GM21367 (cell line): Measurements from ENCODE around the gene MUC21.
"Not testable (repeated sequence)": the region's sequence is repeated elsewhere in the genome, so short reads cannot be mapped to it uniquely, and the experiment has no call there.

Source experiments
- ATAC-seq: cut with Tn5 transposase; IDR thresholded peaks from one replicate; pipeline ENCODE4 v1.9.1; 2021; ENCODE audit not compliant: unreplicated experiment

MUC21 gene

DNA sequence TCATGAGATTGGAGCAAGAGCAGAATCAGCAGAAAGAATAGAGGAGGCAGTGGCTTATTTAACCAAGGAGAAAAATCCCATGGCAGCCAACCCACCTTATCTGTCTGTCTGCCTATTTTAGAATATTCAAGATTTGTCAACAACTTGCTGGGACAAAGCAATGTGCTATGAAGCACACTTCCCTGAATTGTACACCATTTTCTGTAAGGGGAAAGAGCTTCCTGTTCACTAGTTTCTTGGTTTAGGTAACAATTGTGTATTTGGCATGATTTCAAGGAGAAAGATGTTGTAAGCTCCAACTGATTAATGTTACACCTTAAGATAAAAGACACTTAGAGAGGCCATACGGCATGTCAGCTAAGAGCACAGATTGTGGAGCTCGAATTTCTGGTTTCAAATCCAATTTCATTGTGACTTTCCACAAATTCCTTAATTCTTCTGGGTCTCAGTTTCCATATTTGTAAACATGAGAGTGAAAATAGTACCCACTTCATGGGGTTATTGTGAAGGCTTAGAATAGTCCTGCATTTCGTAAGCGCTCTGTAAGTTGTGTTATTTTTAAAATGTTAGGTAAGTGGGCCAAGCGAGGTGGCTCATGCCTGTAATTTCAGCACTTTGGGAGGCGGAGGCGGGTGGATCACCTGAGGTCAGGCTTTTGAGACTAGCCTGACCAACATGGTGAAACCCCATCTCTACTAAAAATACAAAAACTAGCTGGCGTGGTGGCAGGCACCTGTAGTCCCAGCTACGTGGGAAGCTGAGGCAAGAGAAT lies 21.9 kb downstream of the MUC21 start:
- ATAC-seq: no peak

DNA sequence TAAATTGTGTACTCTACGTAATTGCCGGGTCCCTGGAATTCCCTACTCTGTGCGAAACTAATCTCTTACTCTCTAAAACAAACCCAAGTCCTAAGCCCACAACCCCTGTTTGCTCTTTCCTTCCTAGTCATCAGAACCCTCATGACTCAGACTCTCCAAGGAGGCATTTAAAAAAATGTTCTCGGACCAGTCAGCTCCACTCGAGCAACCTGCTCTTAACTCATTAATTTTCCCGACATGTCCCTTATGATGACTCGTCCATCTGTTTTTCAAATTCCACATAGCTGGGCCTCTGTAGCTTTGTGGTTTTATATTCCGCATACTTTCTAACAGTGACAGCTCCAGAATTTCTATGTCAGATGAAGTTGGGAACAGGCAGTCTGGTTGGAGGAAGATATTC lies 24.2 kb downstream of the MUC21 start:
- no peak for ATAC-seq

DNA sequence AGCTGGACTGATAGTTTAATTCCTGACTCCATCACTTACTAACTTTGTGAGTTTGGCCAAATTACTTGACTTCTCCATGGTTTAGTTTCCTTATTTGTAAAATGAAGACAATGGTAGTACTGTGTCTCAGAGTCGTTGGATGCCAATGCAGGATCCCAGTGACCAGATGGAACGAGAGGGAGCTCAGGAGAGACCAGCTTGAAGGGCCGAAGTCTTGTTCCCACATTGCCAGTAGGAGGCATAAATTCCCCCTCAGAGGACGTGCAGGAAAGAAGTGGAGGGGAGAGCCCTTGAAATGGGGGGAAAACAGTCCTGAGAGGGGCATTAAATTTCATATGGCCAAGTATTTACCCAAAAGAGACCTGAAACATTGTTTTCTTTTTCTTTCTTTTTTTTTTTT lies 24.6 kb downstream of the MUC21 start:
- ATAC-seq: no peak

DNA sequence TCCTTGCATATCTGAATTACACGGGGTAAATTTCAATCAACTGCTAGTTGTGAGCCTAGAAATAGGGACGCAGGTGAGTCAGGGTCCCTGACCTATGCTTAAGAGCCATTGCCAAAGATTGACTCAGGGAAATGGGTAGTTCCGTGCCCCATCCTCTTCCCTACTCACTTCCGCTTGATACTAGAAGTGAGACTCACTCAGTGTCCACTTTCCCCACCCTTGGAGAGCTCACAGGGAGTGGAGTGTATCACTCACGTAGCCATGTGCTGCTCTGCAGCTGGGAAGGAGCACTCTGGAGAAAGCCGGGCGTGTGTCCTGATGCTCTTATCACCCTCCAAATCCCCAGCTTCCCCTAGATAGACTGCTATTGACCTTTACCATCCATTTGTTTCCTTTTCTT lies 26.2 kb downstream of the MUC21 start:
- no peak for ATAC-seq

DNA sequence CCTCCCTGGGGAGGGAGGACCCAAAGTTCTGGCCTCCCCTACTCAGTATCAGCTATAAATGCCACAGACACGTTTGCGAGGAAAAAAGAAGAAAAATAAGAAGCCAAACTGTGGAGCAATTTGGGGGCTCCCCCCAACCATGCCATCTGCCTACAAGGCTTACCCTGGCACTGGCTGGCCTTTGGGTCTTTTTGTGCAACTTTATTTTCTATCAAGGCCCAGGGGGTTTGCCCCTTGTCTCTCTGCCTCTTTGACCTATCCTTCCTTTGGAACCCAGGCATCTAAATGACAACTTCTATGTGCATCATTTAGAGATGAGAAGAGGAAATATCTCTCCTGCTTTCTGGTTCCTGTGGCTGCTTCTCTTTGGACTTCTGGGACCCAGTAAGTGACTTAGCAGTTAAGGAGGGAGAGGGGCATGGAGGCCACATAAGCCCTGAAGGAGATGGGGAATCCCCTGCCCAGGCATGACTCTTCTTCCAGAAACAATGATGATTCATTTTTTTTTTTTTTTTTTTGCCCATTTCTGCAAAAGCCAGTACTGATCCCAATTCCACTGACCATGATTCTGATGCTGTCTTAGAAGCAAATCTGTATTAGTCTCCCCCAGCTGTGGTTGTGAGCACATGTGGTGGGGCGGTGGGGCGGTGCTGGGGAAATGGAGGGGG lies 27.0 kb downstream of the MUC21 start, which contains the start of gene MUC22:
Gene MUC22, plus strand, starts transcription at position 82 of the 668 bp plus-strand sequence. Its CDS starts 233 bp downstream, at position 315.
- ATAC-seq: no peak

DNA sequence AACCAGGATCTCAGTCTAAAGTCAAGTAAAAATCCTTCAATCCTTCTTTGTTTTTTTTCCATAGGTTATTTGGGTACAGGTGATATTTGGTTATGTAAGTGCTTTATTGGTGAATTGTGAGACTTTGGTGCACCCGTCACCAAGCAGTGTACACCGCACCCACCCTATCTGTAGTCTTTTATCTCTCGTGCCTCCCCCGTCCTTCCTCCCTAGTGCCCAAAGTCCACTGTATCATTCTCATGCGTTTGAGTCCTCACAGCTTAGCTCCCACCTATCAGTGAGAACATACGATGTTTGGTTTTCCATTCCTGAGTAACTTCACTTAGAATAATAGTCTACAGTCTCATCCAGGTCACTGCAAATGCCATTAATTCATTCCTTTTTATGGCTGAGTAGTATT lies 27.6 kb downstream of the MUC21 start:
- ATAC-seq: no peak

DNA sequence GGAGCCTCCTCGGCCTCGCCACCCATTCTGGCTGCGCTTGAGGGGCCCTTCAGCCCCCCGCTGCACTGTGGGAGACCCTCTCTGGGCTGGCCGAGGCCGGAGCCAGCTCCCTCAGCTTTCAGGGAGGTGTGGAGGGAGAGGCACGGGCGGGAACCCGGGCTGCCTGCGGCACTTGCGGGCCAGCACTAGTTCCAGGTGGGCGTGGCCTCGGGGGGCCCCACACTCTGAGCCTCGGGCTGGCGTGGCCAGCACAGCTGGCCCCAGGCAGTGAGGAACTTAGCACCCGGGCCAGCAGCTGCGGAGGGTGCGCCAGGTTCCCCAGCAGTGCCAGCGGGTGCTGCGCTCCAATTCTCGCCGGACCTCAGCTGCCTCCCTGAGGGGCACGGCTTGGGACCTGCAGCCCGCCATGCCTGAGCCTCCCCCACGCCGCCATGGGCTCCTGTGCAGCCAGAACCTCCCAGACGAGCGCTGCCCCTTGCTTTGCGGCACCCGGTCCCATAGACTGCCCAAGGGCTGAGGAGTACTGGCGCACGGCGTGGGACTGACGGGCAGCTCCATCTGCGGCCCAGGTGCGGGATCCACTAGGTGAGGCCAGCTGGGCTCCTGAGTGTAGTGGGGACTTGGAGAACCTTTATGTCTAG lies 33.3 kb downstream of the MUC21 start:
- ATAC-seq: no peak

DNA sequence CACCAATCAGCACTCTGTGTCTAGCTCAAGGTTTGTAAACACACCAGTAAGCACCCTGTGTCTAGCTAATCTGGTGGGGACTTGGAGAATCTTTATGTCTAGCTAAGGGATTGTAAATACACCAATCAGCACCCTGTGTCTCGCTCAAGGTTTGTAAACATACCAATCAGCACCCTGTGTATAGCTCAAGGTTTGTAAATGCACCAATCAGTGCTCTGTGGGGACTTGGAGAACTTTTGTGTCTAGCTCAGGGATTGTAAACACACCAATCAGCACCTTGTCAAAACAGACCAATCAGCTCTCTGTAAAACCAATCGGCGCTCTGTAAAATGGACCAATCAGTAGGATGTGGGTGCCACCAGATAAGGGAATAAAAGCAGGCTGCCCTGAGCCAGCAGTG lies 33.9 kb downstream of the MUC21 start:
- not testable (repeated sequence) for ATAC-seq

DNA sequence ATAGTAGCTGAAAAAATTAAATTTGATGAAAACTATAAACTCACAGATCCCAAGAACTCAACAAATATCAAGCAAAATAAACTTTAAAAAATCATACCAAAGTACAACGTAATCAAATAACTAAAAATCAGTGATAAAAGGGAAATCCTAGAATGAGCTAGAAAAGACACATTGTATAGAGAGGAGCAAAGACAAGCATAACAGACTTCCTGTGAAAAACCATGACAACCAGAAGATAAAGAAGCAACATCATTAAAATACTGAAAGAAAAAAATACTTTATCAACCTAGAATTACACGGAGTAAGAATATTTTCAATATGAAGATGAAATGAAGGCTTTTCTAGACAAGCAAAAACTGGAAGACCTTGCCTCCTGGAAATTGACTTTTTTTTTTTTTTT lies 36.5 kb downstream of the MUC21 start:
- no peak for ATAC-seq

DNA sequence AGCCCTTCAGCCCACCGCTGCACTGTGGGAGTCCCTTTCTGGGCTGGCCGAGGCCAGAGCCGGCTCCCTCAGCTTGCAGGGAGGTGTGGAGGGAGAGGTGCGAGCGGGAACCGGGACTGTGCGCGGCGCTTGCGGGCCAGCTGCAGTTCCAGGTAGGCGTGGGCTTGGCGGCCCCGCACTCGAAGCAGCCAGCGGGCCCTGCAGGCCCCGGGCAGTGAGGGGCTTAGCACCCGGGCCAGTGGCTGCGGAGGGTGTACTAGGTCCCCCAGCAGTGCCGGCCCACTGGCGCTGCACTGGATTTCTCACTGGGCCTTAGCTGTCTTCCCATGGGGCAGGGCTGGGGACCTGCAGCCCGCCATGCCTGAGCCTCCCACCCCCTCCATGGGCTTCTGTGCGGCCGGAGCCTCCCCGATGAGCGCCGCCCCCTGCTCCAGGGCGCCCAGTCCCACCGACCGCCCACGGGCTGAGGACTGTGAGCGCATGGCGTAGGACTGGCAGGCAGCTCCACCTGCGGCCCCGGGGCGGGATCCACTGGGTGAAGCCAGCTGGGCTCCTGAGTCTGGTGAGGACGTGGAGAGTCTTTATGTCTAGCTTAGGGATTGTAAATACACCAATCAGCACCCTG lies 37.2 kb downstream of the MUC21 start:
- not testable (repeated sequence) for ATAC-seq

DNA sequence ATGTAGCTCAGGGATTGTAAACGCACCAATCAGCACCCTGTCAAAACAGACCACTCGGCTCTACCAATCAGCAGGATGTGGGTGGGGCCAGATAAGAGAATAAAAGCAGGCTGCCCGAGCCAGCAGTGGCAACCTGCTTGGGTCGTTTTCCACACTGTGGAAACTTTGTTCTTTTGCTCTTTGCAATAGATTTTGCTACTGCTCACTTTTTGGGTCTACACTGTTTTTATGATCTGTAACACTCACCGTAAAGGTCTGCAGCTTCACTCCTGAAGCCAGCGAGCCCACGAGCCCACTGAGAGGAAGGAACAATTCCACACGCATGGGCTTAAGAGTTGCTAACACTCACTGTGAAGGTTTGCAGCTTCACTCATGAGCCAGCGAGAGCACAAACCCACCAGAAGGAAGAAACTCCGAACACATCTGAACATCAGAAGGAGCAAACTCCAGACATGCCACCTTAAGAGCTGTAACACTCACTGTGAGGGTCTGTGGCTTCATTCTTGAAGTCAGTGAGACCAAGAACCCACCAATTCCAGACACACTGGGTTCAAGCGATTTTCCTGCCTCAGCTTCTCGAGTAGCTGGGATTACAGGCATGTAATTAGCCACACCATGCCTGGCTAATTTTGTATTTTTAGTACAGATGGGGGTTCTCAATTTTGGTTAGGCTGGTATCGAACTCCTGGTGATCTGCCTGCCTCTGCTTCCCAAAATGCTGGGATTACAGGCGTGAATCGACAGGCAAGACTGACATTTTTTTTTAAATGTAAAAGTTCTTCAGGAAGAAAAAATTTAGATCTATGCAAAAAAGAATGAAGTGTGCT lies 38.4 kb downstream of the MUC21 start:
- ATAC-seq: not testable (repeated sequence)

DNA sequence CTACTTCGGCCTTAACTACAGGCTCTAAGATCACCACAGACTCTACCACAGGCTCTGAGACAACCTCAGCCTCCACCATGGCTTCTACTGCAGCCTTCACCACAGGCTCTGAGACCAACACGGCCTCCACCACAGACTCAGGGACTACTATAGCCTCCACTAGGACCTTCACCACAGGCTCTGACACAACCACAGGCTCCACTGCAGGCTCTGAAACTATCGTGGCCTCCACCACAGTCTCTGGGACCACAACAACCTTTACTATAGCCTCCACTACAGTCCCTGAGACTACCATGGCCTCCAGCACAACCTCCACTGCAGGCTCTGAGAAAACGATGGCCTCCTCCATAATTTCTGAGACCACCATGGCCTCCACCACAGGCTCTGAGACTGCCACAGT lies 42.1 kb downstream of the MUC21 start:
- ATAC-seq: no peak

DNA sequence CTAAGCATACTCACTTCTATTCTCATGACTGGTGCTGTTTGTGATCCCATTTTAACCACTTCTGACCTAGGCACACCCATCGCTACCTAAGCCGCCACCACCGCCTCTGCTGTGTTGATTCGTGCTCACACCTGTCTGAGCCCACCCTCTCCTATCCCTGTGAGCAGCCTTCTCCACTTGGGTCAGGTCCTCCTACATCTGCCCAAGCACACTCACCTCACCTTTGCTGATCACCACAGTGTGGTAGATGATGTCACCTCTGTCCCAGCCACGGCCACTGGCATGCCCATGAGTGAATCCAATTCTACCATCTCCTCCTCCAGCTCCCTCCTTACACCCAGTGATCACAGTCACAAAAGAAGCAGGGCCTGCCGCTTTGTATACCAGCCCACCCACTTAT lies 47.6 kb downstream of the MUC21 start:
- ATAC-seq: no peak

DNA sequence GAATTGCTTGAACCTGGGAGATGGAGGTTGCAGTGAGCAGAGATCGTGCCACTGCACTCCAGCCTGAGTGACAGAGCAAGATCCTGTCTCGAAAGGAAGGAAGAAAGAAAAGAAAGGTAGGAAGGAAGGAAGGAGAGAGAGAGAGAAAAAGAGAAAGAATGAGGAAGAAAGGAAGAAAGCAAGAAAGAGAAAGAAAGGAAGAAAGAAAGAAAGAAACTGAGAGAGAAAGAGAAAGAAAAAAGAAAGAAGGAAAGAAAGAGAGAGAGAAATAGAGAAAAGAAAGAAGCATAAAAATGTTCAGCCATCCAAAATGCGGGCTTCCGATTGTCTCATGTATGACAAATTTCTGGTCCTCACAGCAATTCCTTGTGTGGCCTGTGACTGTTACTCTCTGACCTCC lies 49.6 kb downstream of the MUC21 start:
- ATAC-seq: no peak

DNA sequence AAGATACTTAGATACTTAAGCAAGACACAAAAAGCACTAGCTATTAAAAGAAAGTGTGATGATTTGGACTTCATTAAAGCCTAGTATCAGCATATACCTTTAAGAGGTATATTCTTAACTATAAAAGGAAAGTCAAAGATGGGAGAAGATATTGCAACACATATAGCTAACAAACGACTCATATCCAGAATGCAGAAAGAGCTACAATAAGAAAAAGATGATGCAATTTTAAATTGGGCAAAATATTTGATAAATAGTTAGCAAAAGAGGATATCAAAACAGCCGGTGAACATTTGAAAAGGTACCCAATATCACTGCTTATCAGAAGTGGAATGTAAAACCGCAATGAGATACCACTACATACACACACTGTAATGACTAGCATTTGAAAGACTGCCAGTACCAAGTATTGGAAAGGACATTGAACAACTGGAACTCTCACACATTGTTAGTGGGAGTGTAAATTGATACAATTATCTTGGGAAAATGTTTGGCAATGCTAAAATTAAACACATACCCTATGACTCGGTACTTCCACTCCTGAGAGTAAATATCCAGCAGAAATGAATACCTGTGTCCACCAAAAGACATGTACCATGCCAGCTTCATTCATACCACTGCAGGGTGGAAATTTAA lies 52.5 kb downstream of the MUC21 start:
- no peak for ATAC-seq

DNA sequence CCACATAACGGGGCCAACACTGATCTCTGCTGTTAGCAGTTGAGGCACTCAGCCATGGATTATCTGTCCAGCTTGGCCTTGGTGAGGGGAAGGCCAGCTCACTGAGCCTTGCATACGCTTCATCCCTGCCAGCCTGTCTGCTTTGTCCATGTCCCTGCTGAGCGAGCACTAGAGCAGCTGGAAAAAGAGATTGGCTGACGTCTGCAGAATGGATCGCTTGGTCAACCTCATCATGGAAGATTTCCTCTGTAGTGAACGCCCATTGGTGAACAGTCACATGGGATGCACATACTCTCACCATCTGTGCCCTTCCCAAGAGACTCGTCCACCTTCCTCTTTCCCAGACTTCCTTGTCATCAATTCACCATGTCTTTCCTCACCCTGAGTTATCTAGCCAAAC lies 53.7 kb downstream of the MUC21 start:
- ATAC-seq: no peak

DNA sequence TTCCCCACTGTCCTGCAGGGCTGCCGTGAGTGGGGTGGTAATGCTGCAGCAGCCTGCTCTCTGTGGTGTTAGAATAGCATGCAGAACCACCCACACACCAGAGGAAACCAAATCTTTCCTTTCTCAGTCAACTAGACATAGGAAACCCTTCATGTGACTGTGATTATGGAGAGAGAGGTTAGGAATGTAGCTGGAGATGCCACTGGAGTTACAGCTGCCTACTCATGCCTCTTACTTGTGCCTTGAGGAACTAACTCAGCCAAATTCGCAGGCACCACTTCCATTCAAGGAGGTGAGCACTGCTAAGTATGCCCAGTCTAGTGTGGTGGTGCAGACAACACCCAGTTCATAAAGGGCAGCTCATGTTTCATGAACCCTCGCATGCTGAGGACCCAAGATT lies 54.2 kb downstream of the MUC21 start:
- no peak for ATAC-seq

DNA sequence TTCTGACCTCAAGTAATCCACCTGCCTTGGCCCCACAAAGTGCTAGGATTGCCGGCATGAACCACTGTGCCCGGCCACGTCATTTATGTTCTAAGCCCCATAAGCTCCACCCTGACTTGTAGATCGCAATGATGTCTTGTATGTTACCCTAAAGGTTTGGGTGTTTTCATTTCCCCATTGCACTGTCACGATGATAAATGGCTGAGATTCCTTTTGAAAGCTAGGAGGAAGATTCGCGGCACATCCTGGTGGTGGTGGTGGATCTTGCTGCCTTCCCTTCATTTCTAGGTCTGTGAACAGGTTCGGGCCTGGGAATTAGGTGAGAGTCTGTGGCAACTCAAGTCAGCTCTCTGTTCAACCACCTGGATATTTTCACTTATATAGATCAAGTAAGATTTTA lies 55.0 kb downstream of the MUC21 start:
- ATAC-seq: no peak
